Activated T-helper 9 cell treated with anti-CD3 and anti-CD28 coated beads, Interleukin-2, amount 50 U/mL, for 16 hours (primary cell): Measurements from ENCODE around the gene GGA1.

Experiments
- DNase-seq: peaks from one replicate; pipeline ENCODE4 v3.0.0-alpha.2; 2020; ENCODE audit warnings: low read depth

Gene GGA1

DNA sequence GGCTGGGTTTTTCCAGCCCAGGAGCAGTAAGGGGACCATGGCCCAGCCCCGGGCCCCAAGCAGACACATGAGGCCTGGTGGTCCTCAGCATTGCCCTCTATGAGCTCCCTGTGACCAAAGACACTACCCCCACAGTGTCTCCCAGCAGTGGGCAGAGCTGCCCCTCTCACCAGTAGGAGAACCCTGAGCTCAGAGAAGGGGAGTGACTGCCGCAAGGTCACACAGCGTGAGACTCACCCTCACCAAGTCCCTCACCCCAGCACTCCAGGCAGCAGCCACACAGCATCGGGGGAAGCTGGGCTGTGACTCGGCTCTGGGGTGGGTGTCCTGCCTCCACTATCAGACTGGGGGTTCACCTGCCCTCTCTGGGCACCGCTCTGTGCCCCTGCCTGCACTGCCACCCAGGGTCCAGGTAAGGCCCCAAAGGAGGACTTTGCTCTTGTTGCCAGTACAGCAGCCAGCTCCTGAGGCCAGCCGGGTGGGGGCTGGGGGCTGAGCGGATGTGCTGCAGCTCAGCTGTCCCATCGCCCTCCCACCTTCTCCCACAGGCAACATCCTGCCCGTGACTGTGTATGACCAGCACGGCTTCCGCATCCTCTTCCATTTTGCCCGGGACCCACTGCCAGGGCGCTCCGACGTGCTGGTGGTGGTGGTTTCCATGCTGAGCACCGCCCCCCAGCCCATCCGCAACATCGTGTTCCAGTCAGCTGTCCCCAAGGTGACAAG is 23.0 kb downstream of the GGA1 start:
- no peak for DNase-seq

DNA sequence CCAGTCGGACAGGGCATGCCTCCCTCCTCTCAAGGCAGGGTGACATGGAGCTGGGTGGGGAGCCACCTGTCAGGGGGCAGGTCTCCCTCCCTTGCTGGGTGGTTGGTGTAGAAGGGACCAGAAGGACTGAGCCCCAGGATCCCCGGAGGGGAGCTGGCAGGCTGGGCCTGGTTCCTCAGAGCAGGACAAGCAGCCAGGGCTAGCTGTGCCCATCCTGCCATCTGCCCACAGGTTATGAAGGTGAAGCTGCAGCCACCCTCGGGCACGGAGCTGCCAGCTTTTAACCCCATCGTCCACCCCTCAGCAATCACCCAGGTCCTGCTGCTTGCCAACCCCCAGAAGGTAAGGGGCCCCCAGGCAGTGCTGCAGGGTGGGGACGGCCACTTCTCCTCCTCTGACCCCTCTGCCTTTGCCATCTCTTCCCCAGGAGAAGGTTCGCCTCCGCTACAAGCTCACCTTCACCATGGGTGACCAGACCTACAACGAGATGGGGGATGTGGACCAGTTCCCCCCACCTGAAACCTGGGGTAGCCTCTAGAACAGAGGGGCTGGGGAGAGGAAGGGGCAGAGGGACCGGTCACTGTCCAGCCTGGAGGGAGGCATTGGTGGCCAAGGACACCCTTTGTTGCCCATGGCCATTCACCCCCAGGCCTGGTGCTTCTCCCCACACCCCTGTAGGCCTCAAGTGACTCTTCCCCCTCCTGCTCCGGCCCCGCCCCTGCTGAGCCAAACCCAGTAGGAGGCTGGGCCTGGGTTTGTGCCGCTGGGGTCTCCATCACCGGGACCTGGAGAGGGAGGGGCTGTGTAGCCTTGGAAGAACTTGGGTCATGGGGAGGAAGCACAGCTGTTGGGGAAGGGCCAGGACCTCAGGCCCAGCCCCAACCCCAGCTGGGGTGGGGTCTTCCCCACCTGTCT is 23.8 kb downstream of the GGA1 start:
- no peak for DNase-seq

DNA sequence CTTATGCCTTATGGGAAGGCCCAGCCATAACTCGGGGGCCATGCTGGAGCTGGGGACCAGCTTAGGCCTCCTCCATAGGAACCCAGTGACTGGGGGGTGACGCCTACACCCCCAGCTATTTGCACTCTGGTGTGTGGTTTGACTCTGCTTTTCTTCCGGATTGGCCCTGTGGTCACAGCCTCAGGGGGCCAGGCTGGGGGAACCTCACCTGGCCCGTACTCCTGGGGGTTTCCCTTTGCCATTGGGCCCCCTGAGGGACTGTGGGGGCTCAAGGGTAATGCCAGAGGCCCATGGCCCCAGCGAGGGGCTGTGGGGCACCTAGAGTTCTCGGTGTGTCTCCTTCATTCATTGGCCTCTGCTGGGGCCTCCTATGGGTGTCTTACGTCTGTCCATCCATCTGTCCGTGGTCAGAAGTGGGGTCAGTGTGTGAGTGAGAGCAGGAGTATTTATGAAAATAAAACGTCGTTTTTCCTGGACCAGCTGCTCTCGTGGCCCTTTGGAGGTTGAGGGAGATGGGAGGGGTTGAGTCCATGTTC is 24.5 kb downstream of the GGA1 start:
- no peak for DNase-seq

DNA sequence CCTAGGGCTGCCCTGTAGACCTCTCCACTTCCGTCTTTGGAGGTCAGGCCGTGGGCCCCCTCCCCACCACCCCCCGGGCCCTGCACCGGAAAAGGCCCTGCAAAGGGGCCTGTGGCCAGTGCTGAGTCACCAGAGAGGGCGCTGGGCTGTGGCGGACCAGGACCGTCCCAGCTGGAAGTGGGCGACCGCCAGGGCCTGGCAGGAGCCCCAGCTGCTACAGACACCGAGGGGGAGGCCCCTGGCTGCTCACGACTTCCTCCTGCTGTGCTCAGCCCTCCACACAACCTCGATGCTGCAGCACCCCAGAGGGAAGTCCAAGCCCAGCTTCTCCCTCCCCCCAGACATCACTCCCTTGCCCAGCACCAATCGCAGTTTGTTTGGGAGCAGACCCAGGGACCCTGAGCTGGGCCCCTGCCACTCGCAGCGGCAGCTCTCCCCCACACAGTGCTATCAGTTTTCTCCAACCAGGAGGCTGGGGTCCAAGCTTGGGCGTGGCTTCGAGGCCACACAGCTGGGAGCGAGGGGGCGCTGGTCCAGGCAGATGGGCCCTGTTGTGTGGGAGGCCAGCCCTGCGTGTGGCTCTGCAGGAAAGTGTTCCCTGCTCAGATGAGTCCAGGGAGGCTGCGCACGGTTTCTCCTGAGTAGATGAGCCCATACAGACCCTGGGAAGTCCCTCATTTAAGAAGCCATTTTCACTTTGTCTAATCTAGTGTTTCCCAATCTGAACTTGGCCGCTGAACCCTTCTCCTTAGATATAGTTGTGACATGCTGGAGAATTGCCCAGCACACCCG is 25.2 kb downstream of the GGA1 start:
- no peak for DNase-seq

DNA sequence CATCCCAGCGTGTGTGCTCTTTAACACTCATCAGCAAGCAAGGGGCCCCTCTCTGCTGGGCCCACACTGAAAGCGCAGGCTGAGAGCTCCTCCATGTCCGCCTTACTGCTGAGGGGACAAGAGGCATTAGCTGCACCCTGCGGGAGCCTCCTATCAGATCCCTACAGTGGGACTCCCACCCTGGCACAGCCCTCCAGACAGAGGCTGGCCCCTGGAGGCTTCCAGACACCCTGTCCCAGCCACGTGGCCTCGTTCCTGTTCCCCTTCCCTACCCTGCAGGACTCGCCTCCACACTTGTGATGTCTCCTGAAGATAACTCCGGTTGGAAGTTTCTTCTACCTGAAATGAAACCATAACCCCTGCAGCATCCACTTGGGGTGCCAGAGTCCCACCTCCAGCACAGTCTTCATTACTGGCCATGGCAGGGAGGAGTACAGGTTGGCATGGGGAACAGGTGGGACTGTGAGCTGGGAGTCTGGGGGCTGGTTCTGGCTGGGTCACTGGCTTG is 25.8 kb downstream of the GGA1 start:
- no peak for DNase-seq

DNA sequence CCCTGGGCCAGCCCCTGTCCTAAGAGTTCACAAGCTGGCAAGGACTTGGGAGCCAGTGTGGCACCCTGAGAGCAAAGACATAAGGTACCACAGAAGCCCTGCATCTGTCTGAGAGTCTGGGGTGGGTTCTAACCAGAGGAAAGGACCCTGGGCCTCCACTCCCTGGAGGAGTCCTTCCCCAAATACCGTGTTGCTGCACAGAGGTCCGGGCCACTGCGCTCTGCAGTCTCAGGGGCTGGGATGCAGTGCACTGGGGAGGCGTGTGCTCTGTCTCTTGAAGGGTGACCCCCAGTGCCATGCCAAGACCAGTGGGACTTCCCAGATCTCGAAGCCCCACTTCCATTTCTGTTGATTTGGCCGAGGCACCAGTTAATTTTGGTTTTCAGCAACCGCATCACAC is 26.5 kb downstream of the GGA1 start:
- DNase-seq = no peak

- no peak for DNase-seq
Observed at GRCh38 chr22:37636186-37636948, 27.7 kb downstream of the GGA1 start.

GRCh38 chr22:37636949-37637273 is 28.3 kb downstream of the GGA1 start:
- no peak for DNase-seq

- DNase-seq = no peak
Observed at GRCh38 chr22:37638391-37639069, 29.9 kb downstream of the GGA1 start.

DNA sequence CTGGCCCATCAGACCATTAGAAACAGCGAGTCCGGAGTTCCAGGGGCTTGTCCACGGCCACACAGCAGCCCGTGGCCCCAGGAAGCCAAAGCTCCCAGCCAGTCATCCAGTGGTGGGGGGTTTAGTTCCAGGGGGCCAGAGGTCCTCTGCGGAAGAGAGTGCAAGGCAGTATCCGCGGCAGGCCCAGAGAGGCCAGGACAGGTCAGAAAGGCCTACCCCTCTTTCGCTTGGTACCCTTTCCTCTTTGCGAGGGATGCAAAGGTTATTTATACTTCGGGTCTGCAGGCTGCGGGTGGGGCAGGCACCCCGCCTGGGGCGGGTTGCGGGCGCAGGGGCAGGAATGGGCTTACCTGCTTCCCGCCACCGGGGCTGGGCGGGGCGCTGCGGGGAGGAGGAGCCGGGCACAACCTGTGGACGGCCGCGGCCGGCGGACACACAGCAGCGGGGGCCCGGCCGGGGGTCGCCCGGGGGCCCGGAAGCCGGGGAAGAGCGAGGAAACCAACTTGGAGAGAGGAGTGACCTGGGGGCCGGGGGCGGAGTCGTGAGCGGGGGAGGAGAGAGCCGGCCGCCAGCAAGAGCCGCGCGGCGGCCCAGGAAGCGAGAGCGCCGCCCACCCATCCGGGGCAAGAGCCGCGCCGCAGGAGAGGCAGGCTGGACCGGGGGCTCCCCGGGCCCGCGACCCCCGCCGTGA is 30.6 kb downstream of the GGA1 start, which contains the start of gene SH3BP1:
Gene SH3BP1, plus strand, starts transcription at position 600 of the 691 bp plus-strand sequence. CDS start 119 bp downstream, outside the sequence.
- DNase-seq = peak; percentile 35

DNA sequence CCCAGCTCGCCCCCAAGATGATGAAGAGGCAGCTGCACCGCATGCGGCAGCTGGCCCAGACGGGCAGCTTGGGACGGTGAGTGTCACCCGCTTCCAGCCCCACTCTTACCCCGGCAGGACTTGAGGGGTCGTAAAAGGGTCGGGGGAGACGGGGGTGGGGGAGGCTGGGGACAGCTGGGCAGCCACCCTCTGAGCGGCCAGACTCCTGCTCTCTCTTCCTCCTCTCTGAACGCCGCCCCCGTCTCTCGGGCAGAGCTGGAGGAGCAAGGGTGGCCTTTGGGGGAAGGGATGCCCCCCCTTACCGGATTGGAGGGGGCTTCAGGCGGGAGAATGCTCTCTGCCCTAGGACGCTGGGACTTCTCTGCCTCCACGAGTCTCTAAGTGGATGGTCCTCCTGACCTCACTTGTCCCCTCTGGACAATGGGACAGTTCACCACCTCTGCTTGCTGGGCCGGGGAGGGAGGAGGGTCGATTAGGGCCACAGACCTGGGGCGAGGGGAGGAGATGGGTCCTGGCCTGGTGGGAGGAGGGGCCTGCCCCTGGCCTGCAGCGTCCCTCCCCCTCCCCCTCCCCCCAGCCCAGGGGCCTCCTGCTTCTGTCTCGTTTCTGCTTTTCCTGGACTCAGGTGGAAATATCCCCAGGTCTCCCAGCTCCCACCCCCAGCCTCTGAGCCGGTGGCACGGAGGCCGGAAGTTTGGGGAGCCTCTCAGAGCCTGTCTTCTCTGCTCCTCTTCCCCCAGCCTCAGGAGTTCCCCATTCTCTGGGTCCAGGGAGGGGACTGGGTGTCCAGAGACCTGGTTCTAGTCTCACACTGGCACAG is 31.3 kb downstream of the GGA1 start:
- DNase-seq = no peak

DNA sequence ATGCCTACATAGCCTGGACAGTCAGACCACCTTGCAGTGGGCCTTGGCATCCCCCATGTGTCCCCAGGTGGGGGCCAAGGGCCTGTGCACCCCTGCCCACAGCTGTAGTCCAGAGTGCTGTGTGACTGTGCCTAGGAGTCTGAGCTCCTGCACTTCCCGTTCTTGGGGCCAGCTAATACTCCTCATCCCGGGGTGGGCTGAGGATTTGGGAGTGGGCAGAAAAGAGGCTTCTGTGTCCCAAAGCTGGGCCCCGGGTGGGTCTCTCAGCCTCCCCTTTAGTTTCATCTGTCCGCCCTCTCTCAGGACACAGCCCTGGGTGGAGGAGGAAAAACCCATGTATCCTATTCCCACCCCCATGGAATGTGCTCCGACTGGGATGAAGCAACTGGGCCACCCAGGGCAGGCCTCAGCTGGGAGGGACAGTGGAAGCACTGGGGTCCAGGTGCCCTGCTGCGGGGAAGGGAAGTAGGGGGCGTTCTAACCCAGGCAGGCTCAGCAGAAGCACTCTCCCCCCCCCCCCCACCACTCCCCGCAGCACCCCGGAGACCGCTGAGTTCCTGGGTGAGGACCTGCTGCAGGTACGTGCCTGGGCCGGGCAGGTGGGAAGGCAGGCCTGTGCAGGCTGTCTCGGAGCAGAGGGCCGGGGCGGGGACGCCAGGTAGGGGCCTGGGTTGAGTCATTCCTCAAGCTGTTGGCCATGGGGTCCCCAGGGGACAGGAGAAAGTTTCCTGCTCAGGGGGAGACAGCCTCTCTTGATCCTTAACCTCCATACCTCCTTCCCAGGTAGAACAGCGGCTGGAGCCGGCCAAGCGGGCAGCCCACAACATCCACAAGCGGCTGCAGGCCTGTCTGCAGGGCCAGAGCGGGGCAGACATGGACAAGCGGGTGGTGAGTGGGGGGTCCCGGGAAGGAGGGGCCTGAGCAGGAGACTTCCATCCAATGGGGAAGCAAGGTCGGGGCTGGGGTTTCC is 32.2 kb downstream of the GGA1 start:
- DNase-seq = no peak

DNA sequence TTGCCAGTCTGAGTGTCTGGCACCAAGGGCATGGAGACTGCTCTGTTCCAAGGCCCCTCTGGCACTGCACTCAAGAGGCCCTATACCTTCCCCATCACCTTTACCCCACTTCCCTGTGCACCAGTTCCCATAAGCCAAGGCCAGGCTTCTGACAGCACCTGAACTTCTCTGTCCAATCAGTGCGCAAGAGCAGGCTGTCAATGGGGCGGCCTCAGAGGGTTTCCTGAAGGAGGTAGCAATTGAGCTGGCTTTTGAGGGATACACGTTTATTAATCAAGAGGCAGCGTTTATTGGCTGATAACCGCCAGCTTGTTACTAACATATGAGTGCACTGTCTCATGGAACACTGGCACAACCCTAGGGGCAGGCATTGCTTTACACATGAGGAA is 32.9 kb downstream of the GGA1 start:
- no peak for DNase-seq

DNA sequence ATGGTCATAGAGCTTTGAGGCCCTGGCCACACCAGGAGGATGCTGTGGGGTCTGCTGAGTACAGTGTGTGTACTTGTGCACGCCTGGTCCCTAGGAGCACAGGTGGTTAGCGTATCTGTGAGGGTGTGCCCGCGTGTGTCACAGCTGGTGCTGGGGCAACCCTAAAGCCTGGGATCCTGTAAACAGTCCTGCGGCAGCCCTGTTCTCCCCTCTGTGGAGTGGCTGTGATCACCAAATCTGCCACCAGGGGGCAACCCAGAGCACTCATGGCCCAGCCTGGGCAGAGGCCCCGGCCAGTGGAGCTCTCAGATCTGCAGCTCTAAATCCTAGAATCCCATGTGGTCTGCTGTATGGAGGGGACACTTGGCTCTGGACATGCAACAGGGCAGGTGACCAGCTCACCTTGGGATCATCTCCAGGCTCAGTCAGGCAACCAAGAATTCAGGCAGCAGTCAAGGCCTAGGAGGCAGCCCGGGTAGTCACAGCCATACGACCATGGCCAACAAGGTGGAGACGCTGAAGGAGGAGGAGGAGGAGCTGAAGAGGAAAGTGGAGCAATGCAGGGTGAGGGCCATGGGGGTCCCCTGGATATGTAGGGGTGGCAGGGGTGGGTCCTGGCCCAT is 34.7 kb downstream of the GGA1 start:
- peak; percentile 79 for DNase-seq

GRCh38 chr22:37647317-37647716 is 38.7 kb downstream of the GGA1 start:
- DNase-seq = no peak

GRCh38 chr22:37647928-37648327 is 39.3 kb downstream of the GGA1 start:
- no peak for DNase-seq

DNA sequence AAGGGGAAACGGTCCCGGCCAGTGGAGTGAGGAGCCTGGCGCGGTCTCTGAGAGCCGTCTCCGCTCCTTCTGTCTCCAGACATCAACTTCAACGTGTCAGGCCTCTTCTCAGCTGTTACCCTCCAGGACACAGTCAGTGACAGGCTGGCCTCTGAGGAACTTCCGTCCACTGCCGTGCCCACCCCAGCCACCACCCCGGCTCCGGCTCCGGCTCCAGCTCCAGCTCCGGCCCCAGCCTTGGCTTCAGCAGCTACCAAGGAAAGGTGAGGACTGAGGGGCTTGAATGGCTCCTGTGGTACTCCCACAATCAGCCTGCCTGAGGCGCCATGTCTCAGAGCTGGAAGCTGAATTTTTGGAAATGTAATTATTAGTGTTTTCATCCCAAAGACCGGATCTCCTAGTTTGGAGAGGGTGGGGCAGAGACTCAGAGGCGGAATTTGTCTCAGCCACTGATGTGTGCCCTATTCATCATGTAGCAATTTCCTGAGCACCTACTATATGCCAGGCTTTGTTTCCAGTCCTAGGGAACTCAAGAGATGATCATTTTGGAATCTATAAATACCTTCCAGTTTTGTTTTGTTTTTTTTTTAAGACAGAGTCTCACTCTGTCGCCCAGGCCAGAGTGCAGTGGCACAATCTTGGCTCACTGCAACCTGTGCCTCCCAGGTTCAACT is 42.0 kb downstream of the GGA1 start:
- no peak for DNase-seq
